Heart right ventricle (tissue), 16 donors: Measurements from ENCODE around the gene PERP. TPM values are rescaled to one million over a fixed set of nuclear protein-coding genes. Genes with fewer than 3 reads are reported as not detected.

Experiments
- ATAC-seq, 8 donors: fragments of 200-7000 bp; cut with Tn5 transposase; one replicate each; pipeline ENCODE4 v1.9.1; 2020; ENCODE audit warnings: mild to moderate bottlenecking in 8 of 8, moderate library complexity in 8 of 8, moderate number of reproducible peaks in 1 of 8
- DNase-seq, 2 donors: peaks; one replicate each; pipeline ENCODE4 v3.0.0-alpha.2; 2020
- H3K27ac ChIP-seq, 10 donors: fragments of 200-600 bp; sonication (generic) in 2 of 10; one replicate each; pipeline versions ENCODE4 v1.5.0 to v1.8.0; 2020 to 2022; ENCODE audit warnings: mild to moderate bottlenecking in 3 of 10
- H3K27me3 ChIP-seq, 7 donors: fragments of 200-600 bp; one replicate each; pipeline ENCODE4 v1.8.0; 2021 to 2022; ENCODE audit warnings: mild to moderate bottlenecking in 2 of 7
- H3K36me3 ChIP-seq, 9 donors: fragments of 200-600 bp; sonication (generic) in 1 of 9; one replicate each; pipeline versions ENCODE4 v1.5.0 to v1.8.0; 2020 to 2022; ENCODE audit warnings: mild to moderate bottlenecking in 2 of 9
- H3K4me1 ChIP-seq, 9 donors: fragments of 200-600 bp; sonication (generic) in 1 of 9; one replicate each; pipeline versions ENCODE4 v1.5.0 to v1.8.0; 2020 to 2022; ENCODE audit warnings: mild to moderate bottlenecking in 4 of 9
- H3K4me3 ChIP-seq, 10 donors: fragments of 200-600 bp; sonication (generic) in 2 of 10; one replicate each; pipeline versions ENCODE4 v1.5.0 to v1.8.0; 2020 to 2022; ENCODE audit warnings: mild to moderate bottlenecking in 7 of 10, moderate library complexity in 2 of 10
- H3K9me3 ChIP-seq, 11 donors: fragments of 200-600 bp in 10 of 11; sonication (generic) in 2 of 11; one replicate each; pipeline versions ENCODE4 v1.5.0 to v1.8.0; 2013 to 2022; ENCODE audit warnings: mild to moderate bottlenecking in 2 of 11, control low read depth in 1 of 11, moderate library complexity in 1 of 11
- CTCF ChIP-seq, 9 donors: fragments of 200-600 bp; sonication (generic) in 2 of 9; IDR thresholded peaks; one replicate each; pipeline versions ENCODE4 v1.5.0 to v1.8.0; 2021 to 2022; ENCODE audit warnings: antibody characterized with exemption in 9 of 9, mild to moderate bottlenecking in 5 of 9, moderate library complexity in 1 of 9
- WGBS, 2 donors: extraction: QIAGEN DNeasy Blood & Tissue Kit; methylation state at CpG; one replicate each; pipeline ENCODE4 v1.1.7; 2013; ENCODE audit warnings: inconsistent platforms in 1 of 2; 5-methylcytosine and 5-hydroxymethylcytosine counted together
- intact Hi-C, 10 donors: fragments of 100-400 bp; cut with DNase I; formaldehyde crosslinking; loops; one replicate each; pipeline versions ENCODE4 v1.11.1 to v1.14.2; 2022
- polyA plus RNA-seq, 2 donors: library from polyadenylated mRNA; stranded (reverse); fragments of 200-250 nt; gene quantifications; one replicate each; pipeline ENCODE4 v1.2.3, GENCODE V29; 2013
- total RNA-seq, 10 donors: library from RNA; stranded (reverse); fragmentation: NEBNext Ultra II Directional in 3 of 10; extraction: Animal tissue kit (Norgen Biotek cat#: 25700) in 3 of 10; gene quantifications; one replicate each; pipeline versions ENCODE4 v1.2.1 to v1.2.4, GENCODE V29; 2021 to 2023
- donor health status: Arrhythmogenic right ventricular cardiomyopathy.
- donor health status: ischemic (EF 13 %, LVEDD 7.1; RV severe dilation, severe dysfunction).
- donor health status: healthy with polysubstance abuse.
- donor health status: DM: no; HTN: yes; CAD: no.
- donor health status: DM: no; HTN: no; CAD: no.
- donor health status: ischemic (EF 25% LVEDD 6.9; RV normal size, moderate dysfunction).
- donor health status: ischemic (EF 25% LVEDD 5.7; RV mildly dilated, moderate dysfunction).
- donor health status: healthy.
- donor health status: DM: yes; HTN: yes; CAD: no.
- donor health status: Ischemic cardiomyopathy.
- donor health status: ischemic (EF 35%, LVEDD 5.7; RV mildly dilated, moderate dysfunction).
- donor health status: nonischemic (EF 11% LVEDD 7.7; RV severe dilation, severe dysfunction).
- donor health status: DM: yes; HTN: yes; CAD: no.
- donor health status: PGD.
- donor health status: ischemic (EF 29% LVEDD 5.4; RV normal size, mild dysfunction).
- donor health status: nonischemic (EF 23%, LVEDD 6.1; RV moderate dilation, normal function).

The PERP gene
- total and polyA plus RNA-seq, 12 donors: 29.3 to 70.1 (median 55.4) TPM

- TF ChIP-seq CTCF (IDR thresholded peaks at IDR 0.05): no peak
- ATAC-seq (no peak), DNase-seq (no peak)
- Histone ChIP-seq H3K27me3 (no peaks in the 10 kb centered on the region), H3K27ac (no peak overlapping the region), H3K36me3 (no peaks in the 10 kb centered on the region), H3K4me3 (no peak overlapping the region), H3K9me3 (peaks cover 0 to 41% (median 14%) of the 10 kb centered on the region in 11 donors), H3K4me1 (no peaks in the 10 kb centered on the region)
- 32 to 42% methylated on average over 1 of the region's 1 CpG for WGBS, 2 donors
- intact Hi-C loops: no loop called here
Measured at GRCh38 chr6:138054982-138055381, 52.2 kb downstream of the PERP start.

- Histone ChIP-seq H3K4me3 (no peak overlapping the region), H3K4me1 (no peaks in the 10 kb centered on the region), H3K27ac (no peak overlapping the region), H3K27me3 (no peaks in the 10 kb centered on the region), H3K36me3 (no peaks in the 10 kb centered on the region), H3K9me3 (peaks cover 0 to 40% (median 14%) of the 10 kb centered on the region in 11 donors)
- no peak for TF ChIP-seq CTCF (IDR thresholded peaks at IDR 0.05)
- WGBS, 2 donors: 71 to 88% methylated on average over 3 of the region's 3 CpGs
- ATAC-seq: no peak
- no peak for DNase-seq
- intact Hi-C loops: no loop called here
Measured at GRCh38 chr6:138052783-138053182, 54.4 kb downstream of the PERP start.

GRCh38 chr6:138044972-138045371, 62.2 kb downstream of the PERP start:
- peak in 5 of 8 donors; percentile 71 to 98 (median 85) for ATAC-seq
- peak overlapping the region in 3 of 10 donors; percentile 15 to 47 (median 37) for H3K27ac ChIP-seq
- no peak for TF ChIP-seq CTCF (IDR thresholded peaks at IDR 0.05)

GRCh38 chr6:138044458-138044857, 62.8 kb downstream of the PERP start:
- no peaks in the 10 kb centered on the region for H3K4me1 ChIP-seq
- TF ChIP-seq CTCF (IDR thresholded peaks at IDR 0.05): no peak

More at GRCh38 chr6:138044972-138045371, 62.2 kb downstream of the PERP start:
- intact Hi-C loops: no loop called here
- DNase-seq: no peak
- Histone ChIP-seq H3K4me3 (no peak overlapping the region), H3K36me3 (no peaks in the 10 kb centered on the region), H3K9me3 (peaks cover 0 to 25% (median 0%) of the 10 kb centered on the region in 11 donors), H3K27me3 (no peaks in the 10 kb centered on the region), H3K4me1 (no peaks in the 10 kb centered on the region)
- 25 to 36% methylated on average over 1 of the region's 1 CpG for WGBS, 2 donors

More at GRCh38 chr6:138044458-138044857, 62.8 kb downstream of the PERP start:
- H3K27ac ChIP-seq: peak overlapping the region in 3 of 10 donors; percentile 15 to 47 (median 37)
- no peak for ATAC-seq
- intact Hi-C loops: no loop called here
- no peak for DNase-seq
- peaks cover 0 to 25% (median 0%) of the 10 kb centered on the region in 11 donors for H3K9me3 ChIP-seq
- H3K27me3 ChIP-seq: no peaks in the 10 kb centered on the region
- WGBS, 2 donors: 83% methylated on average over 4 of the region's 4 CpGs
- H3K36me3 ChIP-seq: no peaks in the 10 kb centered on the region
- no peak overlapping the region for H3K4me3 ChIP-seq

Other genes with a start within 250 kb of the PERP start
- gene TNFAIP3, start 240.2 kb downstream of the PERP start, total RNA-seq: 10 to 100 TPM in 5 of 10 donors, 1 to 10 TPM in 5; 3.2 to 33.3 (median 9.6) TPM
- 1 to 10 TPM; 2.9 to 4.5 TPM for gene TNFAIP3, start 240.2 kb downstream of the PERP start, polyA plus RNA-seq
- 10 to 100 TPM in 2 of 10 donors, 1 to 10 TPM in 8; 1.1 to 11.1 (median 4.6) TPM for gene ARFGEF3, start 54.5 kb upstream of the PERP start, total RNA-seq
- gene ARFGEF3, start 54.5 kb upstream of the PERP start, polyA plus RNA-seq: under 1 TPM; 0.33 to 0.73 TPM
- gene PBOV1, start 111.1 kb upstream of the PERP start, total RNA-seq: not detected
- not detected for gene PBOV1, start 111.1 kb upstream of the PERP start, polyA plus RNA-seq